22Rv1 (cell line): Measurements from ENCODE around the gene FMN1.

Experiments used
- ZFX ChIP-seq: fragments of 450-650 bp; IDR thresholded peaks from 2 replicates; pipeline ENCODE4 v1.6.1; 2017; ENCODE audit warnings: antibody characterized with exemption, borderline replicate concordance
- TF ChIP-seq, protein P1 (sequence below): fragments of 450-650 bp; IDR thresholded peaks from 2 replicates; pipeline ENCODE4 v1.5.1; 2017; ENCODE audit warnings: mild to moderate bottlenecking

GRCh38 chr15:33124811-33125210 lies 69.7 kb downstream of the FMN1 start:
- TF ChIP-seq, protein P1, sequence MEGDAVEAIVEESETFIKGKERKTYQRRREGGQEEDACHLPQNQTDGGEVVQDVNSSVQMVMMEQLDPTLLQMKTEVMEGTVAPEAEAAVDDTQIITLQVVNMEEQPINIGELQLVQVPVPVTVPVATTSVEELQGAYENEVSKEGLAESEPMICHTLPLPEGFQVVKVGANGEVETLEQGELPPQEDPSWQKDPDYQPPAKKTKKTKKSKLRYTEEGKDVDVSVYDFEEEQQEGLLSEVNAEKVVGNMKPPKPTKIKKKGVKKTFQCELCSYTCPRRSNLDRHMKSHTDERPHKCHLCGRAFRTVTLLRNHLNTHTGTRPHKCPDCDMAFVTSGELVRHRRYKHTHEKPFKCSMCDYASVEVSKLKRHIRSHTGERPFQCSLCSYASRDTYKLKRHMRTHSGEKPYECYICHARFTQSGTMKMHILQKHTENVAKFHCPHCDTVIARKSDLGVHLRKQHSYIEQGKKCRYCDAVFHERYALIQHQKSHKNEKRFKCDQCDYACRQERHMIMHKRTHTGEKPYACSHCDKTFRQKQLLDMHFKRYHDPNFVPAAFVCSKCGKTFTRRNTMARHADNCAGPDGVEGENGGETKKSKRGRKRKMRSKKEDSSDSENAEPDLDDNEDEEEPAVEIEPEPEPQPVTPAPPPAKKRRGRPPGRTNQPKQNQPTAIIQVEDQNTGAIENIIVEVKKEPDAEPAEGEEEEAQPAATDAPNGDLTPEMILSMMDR: no peak
- TF ChIP-seq ZFX: no peak
